ENCODE measurements around the gene CEP120. TPM values are rescaled to one million over a fixed set of nuclear protein-coding genes. Genes with fewer than 3 reads are reported as not detected.

Gene CEP120
- total and polyA plus RNA-seq, 11 donors, result 2.8 to 16.5 (median 12.0) TPM

- TF ChIP-seq CTCF (IDR thresholded peaks at IDR 0.05) (no peak), POLR2A (IDR thresholded peaks at IDR 0.05) (no peak)
- ATAC-seq, result no peak
Measured at GRCh38 chr5:123444016-123444415, 20.8 kb upstream of the CEP120 start.

GRCh38 chr5:123441408-123441807 is 18.2 kb upstream of the CEP120 start:
- Histone ChIP-seq H3K4me3 (no peak overlapping the region), H3K36me3 (no peaks in the 10 kb centered on the region), H3K9me3 (no peaks in the 10 kb centered on the region), H3K27me3 (no peaks in the 10 kb centered on the region), H3K4me1 (no peaks in the 10 kb centered on the region), H3K27ac (no peak overlapping the region)
- DNase-seq (no peak), ATAC-seq (no peak)
- WGBS, 4 donors, result 95 to 100% (median 95%) methylated on average over 1 of the region's 1 CpG
- TF ChIP-seq CTCF (IDR thresholded peaks at IDR 0.05), result no peak
- TF ChIP-seq POLR2A (IDR thresholded peaks at IDR 0.05), result no peak
- intact Hi-C loops (cut with DNase I), result no loop called here

More at GRCh38 chr5:123444016-123444415, 20.8 kb upstream of the CEP120 start:
- Histone ChIP-seq H3K9me3 (no peaks in the 10 kb centered on the region), H3K27ac (no peak overlapping the region), H3K27me3 (no peaks in the 10 kb centered on the region), H3K4me1 (no peaks in the 10 kb centered on the region), H3K36me3 (no peaks in the 10 kb centered on the region), H3K4me3 (no peak overlapping the region)
- 63 to 77% (median 74%) methylated on average over 3 of the region's 3 CpGs for WGBS, 4 donors
- DNase-seq, result no peak
- intact Hi-C loops (cut with DNase I), result no loop called here

- ATAC-seq (no peak), DNase-seq (no peak)
- Histone ChIP-seq H3K27me3 (no peaks in the 10 kb centered on the region), H3K4me3 (no peak overlapping the region), H3K4me1 (no peaks in the 10 kb centered on the region), H3K27ac (no peak overlapping the region), H3K9me3 (no peaks in the 10 kb centered on the region), H3K36me3 (no peaks in the 10 kb centered on the region)
- intact Hi-C loops (cut with DNase I), result no loop called here
- TF ChIP-seq POLR2A (IDR thresholded peaks at IDR 0.05) (no peak), CTCF (IDR thresholded peaks at IDR 0.05) (no peak)
- WGBS, 4 donors, result 97 to 100% (median 99%) methylated on average over 1 of the region's 1 CpG
Measured at GRCh38 chr5:123440456-123441181, 17.4 kb upstream of the CEP120 start.

DNA sequence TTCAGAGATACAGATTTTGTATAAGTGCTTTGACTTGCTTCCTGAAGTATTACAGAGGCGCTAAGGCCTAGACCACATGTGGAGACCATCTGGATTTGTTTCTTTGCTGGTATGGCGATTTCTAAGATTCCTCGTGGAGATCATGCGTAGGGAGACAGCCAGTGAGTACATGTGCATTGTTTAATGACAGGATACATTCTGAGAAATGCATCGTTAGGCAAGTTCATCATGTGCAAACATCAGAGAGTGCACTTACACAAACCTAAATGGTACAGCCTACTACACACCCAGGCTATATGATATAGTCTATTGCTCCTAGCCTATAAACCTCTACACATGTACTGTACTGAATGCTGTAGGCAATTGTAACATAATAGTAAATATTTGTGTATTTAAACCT is 16.5 kb upstream of the CEP120 start:
- Histone ChIP-seq H3K36me3 (no peaks in the 10 kb centered on the region), H3K27me3 (no peaks in the 10 kb centered on the region), H3K4me3 (no peak overlapping the region), H3K27ac (no peak overlapping the region), H3K4me1 (no peaks in the 10 kb centered on the region), H3K9me3 (no peaks in the 10 kb centered on the region)
- no peak for DNase-seq
- TF ChIP-seq CTCF (IDR thresholded peaks at IDR 0.05) (no peak), POLR2A (IDR thresholded peaks at IDR 0.05) (no peak)
- no peak for ATAC-seq
- intact Hi-C loops (cut with DNase I), result no loop called here
- 91 to 96% (median 93%) methylated on average over 5 of the region's 5 CpGs for WGBS, 4 donors
